GM21390 (cell line): ENCODE results near the gene SACM1L.
"Not testable (repeated sequence)": the region's sequence is repeated elsewhere in the genome, so short reads cannot be mapped to it uniquely, and the experiment has no call there.

Experiments
- ATAC-seq: cut with Tn5 transposase; IDR thresholded peaks from one replicate; pipeline ENCODE4 v1.9.1; 2021; ENCODE audit not compliant: unreplicated experiment

SACM1L gene

DNA sequence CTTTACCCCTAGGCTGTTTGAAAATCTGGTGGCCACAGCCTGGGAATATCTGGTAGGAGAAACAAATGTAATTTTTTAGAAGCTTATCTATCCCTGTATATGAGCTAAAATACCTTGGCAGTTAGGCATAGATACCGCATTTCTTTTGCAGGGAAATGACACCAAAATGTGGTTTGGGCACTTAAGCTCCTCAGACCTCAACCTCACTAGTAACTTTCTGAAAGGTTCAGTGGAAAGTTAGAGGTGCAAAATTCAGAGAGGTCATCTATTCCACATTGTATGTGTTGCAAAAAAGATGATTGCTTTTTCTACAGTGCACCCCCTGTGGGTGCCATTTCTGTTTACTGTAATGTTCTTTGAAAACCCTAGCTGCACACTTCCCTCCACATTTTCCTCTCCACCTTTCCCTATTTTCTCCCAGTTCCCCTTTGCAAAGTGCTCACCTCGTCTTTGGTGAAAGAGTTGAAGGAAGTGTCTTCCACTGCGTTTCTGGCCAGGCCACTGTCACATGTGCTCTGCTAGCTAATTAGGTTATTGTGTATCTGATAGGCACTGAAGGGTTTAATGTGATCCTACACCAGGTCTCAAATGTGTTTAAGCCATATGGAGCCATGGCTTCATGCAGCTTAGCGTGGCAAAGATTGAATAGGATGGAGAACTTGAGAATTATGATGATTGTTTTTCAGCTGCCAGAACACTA, 1.3 kb downstream of the SACM1L start:
- no peak for ATAC-seq

DNA sequence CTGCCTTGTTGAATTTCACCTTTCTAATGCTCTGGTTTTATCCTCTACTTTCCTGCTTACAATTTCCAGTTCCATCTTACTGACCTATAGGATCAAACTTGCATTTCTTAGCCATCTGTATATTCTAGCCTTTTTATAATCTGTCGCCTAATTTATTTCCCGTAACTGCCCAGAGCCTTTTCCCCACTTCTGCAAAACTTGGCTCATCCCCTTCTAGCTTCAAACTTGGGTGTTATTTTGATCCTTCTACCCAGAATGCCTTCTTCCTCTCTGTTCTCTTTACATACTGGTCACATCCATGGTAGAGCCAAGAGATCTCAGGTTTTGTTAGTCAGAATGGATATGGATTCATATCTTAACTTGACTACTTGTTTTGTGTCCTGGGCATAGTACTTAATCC, 2.6 kb downstream of the SACM1L start:
- ATAC-seq, result no peak

DNA sequence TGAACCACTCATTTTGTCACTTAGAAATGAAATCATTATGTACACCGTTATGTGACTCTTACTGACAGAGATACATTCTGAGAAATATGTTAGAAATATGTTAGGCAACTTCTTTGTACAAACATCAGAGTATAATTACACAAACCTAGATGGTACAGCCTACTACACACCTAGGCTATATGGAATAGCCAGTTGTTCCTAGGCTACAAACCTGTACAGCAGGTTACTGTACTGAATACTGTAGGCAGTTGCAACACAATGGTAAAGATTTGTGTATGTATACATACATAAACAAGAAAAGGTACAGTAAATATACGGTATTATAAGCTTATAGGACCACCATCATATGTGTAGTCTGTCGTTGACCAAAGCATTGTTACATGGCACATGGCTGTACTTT, 3.7 kb downstream of the SACM1L start:
- no peak for ATAC-seq

DNA sequence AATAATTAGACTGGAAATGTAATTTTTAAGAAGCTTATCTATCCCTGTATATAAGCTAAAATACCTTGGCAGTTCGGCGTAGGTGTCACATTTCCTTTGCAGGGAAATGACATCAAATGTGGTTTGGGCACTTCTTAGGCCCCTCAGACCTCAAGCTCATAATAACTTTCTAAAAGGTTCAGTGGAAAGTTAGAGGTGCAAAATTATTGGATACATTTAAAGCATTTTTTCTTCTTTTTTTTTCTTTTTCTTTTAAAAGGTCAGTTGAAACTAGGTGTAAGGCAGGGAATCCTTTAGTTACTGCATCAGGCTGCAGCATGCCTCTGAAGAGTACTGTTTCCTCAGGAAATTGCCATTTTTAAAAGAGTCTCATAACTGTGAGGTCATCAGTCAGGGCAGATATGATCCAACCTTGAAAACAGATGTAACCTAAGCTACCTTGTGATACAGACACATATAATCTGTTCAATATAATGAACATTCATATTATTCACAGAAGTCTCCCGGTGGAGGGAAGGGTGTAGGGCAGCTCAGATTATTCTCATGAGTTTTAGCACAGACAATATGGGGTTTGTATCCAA, 4.8 kb downstream of the SACM1L start:
- no peak for ATAC-seq

DNA sequence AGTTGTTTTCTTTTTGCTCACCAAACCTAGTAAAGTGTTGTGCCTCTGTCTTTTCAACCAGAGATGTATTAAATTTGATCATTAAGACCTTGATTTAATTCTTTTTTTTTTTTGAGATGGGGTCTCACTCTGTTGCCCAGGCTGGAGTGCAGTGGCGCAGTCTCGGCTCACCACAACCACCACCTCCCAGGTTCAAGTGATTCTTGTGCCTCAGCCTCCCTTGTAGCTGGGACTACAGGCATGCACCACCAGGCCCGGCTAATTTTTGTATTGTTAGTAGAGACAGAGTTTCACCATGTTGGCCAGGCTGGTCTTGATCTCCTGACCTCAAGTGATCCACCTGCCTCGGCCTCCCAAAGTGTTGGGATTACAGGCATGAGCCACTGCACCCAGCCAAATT, 6.0 kb downstream of the SACM1L start:
- not testable (repeated sequence) for ATAC-seq

DNA sequence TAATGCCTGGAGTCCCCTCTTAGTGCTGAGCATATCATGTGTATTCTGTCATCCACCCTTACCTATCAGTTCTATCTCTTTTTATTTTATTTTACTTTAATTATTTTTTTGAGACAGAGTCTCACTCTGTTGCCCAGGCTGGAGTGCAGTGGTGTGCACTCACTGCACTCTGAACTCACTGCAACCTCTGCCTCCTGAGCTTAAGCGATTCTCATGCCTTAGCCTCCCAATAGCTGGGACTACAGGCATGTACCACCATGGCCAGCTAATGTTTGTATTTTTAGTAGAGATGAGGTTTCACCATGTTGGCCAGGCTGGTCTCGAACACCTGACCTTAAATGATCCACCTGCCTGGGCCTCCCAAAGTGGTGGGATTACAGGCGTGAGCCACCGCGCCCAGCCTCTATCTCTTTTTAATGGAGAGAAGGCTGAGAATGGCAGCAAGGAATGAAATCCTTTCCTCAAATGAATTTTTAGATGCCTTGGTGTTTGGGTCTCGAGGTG, 11.4 kb downstream of the SACM1L start:
- no peak for ATAC-seq

DNA sequence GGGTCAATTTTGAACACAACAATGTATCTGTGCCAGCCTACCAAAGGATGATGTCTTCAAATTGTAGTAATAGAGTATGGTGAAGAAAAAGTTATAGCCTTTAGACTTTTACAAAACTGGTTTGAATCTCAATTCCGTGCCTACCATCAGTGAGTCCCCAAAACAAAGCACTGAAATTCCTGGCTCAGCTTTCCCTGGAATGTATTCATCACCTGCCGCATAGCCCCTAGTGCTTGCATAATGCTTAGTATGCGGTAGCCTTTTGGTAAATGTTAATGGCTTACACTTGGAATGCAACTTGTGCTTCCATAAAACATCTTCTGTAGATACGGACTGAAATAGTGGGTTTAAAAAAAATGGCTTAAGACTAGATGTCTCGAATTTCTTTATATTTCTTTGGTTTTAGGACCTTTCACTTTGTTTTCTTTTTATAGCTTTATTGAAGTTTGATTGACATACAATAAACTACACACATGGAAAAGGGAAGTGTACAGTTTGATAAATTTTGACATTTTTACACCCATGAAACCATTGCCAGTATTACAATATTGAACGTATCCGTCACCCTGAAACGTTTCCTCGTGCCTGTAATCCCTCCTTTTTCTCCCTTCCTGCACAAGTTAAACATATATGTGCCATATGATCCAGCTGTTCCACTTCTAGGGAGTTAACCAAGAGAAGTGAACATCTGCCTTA, 12.1 kb downstream of the SACM1L start:
- ATAC-seq, result no peak

DNA sequence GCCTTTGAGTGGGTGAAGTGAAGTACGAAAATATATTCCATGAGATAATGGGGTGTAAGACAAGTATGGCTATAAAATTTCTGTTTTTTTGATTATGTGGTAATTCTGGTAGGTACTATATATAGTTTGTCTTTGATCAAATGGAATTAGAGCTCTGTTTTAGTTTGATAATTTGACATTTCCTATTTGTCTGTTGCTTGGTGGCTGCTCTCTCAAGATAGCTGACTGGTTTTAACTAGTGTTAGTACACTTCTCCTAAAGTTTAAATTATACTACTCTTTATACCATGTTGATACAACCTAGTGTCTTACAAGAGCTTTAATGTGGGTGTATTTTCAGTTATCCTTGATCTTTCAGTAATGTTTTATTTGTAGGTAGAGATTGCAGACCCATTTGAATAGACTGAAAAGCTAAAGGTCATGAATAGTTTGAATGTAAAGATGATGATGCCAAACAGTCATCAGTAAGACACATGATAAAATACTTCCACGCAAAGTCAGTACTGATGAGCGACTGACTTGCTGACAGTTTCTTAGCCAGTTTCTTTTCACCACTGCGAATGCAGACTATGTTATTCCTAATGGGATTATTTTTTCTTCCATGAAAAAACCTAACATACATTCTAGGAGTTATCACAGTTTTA, 15.2 kb downstream of the SACM1L start:
- no peak for ATAC-seq

DNA sequence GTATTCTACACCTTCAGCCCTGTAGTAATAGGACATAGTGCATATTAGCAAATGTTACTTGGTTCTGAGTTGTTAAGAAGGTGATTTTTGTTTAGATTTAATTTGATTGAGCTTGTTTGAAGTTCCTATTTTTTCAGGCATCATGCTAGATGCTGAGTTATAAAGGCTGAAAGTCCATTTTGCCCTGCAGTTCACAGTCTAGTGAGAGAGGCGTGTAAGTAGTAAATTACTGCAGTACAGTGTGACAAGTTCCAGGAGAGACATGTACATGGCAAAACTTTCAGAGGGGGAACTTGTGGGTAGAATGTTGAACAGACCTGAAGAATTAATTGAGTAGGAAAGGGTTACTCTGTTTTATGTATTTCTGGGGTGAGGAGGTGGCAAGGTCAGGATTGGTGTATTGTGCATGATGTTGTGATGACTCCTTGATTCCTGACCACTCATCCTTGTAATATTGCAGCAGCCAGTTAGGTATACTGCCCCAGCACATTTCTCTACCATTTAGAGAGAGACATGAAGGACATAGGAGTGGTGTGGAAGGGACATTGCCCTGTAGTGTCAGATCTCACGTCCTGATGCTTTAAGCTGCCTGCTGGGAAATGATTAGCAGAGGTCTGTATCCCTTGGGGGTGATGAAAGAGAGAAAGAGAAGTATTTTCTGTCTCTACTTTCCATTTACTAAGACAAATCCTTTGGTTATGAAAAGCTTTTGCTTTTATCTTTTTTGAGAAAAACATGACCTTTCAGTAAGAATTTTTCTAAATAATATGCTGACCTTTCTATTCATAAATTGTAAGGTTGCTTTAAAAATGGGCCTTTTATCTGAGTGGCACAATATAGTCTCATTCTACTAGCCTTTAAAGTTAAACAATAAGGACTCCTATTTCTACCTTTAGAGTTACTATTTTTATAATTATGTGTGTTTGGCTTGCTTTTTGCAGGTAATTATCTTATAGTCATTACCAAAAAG, 16.9 kb downstream of the SACM1L start:
- ATAC-seq, result no peak

DNA sequence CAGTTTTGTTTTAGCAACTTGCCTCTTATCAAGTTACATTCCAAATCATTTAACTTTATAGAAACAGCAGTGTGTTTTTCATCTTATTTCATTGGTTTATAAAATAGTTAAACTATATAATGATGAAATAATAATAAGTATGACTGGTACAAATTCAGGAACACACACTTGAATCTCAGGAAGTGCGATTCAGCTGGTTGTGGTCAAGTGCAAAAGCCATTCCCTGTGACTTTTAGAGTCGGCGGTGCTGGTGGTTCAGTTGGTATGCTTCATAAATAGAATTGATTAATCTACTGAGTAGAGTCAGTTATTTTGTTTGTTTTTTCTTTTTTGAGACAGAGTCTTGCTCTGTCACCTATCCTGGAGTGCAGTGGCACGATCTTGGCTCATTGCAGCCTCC, 22.7 kb downstream of the SACM1L start:
- no peak for ATAC-seq

DNA sequence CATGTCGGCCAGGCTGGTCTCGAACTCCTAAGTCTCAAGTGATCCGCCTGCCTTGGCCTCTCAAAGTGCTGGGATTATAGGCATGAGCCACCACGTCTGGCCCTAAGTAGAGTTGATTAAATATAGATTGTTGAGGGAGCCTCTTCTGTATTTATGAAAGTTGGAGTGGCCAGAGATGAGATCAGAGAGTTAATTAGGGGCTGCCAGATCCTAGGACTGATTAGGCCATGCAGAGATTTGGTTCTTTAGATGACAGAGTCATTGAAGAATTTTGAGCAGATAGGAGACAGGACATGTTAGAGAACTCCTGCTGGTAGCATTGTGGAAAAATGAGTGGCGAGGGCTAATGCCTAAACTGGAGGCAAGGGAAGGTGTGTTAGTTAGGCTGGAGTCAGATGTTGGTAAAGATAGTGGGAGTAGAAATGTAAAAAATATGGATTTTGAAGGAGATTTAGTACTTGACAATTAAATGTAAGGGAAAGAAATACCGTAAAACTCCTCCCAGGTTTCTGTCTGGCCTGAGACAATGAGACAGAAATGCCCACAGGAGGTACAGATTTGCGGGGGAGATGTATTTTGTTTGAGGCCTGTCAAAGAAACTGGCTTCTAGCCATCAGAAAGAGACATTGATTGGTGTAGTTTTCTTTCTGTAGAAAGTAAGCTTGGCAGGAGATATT, 23.4 kb downstream of the SACM1L start:
- no peak for ATAC-seq

DNA sequence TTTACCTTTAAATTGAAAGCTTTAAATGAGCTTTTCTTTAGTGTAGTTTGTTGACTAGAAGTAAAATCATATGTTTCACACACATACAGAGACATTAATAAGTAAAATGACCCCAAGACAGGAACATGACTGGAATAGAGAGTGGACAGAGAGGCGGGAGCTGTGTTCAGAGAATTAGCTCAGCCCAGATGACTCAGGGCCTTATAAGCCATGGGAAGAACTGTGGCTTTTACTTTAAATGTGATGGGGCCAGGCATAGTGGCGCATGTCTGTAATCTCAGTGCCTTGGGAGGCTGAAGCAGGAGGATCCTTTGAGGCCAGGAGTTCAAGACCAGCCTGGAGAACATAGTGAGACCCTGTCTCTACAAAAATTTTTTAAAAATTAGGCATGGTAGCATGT, 26.7 kb downstream of the SACM1L start:
- ATAC-seq, result no peak

DNA sequence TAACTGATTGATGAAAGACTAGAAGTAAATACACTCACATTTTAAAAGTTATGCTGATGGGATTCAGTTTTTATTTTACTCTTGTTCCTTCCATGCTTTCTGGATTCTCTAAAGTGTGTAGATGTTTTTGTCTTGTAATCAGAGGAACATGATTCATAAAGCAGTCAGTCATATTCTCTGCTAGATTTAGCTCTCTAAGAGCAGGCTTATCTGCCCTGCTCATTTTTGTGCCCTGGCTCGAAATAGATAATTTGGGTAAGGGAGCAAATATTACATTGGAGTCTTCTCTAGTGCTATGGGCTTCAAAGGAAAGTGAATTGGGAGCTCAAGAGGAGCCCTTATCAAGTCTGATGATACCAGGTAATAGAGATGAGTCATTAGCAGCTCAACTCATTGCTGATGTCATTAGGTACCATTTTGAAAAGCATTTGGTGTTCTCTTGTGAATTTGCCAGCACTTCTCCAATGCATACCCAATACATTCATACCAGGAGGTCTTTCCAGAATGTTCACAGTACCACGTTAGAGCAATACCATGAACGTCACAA, 27.7 kb downstream of the SACM1L start:
- ATAC-seq, result no peak

DNA sequence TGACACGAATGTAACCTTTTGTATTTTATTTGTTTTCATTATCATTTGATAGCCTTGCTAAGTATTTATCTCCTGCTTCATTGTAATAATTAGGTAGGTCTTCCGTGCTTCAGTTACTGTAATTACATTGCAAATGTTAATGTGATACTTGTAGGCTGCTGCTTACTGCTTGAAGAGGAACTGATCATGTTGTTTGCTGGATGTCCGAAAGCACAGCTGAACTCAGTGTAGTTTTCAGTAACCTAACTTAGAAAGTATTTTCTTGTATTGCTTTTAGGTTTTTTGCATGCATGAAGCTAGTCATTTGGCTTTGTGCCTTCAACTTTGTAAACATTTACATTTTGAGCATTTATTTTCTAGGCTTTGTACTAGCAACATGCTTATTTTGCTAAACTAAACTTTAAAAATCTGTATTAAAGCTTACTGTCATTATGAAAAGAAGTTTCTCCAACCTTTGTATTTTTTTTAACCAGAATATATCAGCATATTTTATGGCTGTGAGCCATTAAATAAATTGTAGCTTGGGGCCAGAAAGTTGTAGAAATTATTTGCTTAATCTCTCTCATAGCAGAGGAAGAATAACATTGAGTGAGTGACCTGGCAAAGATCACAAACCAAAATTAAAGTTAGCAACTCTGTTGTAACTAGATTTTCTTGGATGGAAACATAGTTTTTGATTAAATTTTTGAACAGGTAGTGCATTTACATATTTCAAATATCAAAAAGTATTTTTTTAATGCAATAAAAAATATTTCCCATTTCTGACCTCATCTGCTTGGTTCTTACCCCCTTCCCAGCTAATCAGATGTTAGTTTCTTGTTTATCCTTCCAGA, 30.7 kb downstream of the SACM1L start:
- no peak for ATAC-seq

DNA sequence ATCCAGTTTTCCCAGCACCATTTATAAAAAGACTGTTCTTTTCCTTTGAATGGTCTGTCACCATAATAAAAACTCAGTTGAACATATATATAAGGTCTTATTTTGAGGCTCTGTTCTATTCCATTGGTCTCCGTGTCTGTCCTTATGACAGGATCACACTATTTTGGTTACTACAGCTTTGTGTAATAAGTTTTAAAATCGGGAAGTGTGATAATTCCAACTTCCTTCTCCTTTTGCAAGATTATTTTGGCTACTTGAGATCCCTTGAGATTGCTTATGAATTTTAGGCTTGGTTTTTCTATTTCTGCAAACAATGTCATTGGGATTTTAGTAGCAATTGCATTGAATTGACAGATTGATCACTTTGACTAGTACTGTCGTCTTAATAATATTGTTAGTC, 35.7 kb downstream of the SACM1L start:
- no peak for ATAC-seq

DNA sequence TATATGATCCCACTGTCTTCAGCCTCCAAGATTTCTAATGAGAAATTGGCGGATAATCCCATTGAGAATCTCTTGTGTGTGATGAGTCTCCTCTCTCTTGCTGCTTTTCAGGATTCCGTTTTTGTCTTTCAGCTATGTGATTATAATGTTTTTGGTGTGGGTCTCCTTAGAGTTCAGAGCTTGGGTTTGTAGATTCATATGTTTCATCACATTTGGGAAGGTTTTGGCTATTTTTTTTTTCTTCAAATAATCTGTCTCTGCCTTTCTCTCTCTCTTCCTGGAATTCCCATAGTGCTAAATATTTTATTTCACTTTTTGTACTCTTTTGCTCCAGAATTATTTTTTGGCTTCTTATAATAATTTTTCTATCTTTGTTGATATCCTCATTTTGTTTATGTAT, 40.4 kb downstream of the SACM1L start:
- no peak for ATAC-seq

DNA sequence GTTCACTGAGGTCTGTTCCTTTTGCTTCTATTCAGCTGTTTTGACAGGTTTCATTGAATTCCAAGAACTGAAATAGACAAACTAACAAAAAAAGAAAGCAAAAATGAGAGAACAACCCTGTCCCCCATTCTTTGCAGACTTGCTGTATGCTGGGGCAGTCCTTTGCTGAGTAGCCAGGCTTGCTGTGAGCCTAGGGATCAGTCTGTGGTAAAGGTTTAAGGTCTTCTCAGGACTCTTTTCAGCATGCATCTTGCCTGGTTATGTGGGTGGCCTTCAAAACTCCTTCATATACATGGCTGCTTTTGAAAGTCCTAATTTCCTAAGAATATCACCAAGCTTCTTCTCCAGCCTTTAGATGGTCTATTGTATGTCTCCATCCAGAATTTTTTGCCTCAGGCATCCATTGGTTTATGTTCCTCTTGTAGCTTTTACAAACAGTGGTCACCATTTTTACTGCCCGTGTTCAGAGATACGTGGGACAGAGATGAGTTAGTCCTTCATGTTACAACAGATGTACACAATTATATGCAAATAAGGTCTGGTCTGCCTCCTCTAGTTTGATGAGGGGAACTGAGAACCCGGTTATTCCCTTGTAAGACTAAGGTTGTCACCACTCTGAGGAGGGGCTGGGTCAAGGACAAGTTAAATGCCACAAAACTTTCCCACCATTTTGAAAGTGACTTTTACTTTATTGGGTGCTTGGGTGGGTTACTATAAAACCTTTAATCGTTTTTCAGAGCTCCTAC, 41.4 kb downstream of the SACM1L start:
- ATAC-seq, result no peak

DNA sequence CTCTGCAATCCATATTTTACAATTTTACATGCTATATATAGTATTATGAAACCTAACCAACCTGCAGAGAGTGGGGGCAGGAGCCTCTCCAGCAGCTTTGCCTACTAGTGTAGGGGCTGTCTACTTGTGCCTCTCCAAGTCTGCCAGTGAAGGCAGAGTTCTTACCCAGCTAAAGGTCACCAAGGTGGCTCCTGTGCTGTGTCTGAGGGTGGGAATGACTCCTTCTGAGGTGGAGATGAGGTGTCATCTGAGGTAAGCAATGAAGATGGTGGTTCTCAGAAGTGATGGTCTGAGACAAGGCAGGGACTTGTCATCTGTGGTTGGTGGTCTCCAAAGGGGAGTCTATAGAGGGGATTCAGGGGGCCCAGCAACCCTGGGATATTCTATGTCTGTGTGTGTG, 47.5 kb downstream of the SACM1L start:
- no peak for ATAC-seq
